GM23248 (cell line): ENCODE data around the gene NRG3. TPM values are rescaled to one million over a fixed set of nuclear protein-coding genes. Genes with fewer than 3 reads are reported as not detected.

Source experiments
- DNase-seq: peaks from one replicate; pipeline ENCODE4 v3.0.0-alpha.2; 2015
- H2AFZ ChIP-seq: fragments of 200-600 bp; sonication (generic); 2 replicates; pipeline ENCODE4 v1.6.1; 2016; ENCODE audit warnings: antibody characterized with exemption
- H3F3A ChIP-seq: fragments of 200-600 bp; sonication (generic); 2 replicates; pipeline ENCODE4 v1.6.1; 2016; ENCODE audit warnings: mild to moderate bottlenecking, antibody characterized with exemption, mixed run types; ENCODE audit not compliant: insufficient read depth
- H3K27ac ChIP-seq: fragments of 200-600 bp; sonication (generic); 2 replicates; pipeline ENCODE4 v1.5.1; 2016; ENCODE audit warnings: mild to moderate bottlenecking
- H3K27me3 ChIP-seq: fragments of 200-600 bp; sonication (generic); replicated peaks from 2 replicates; pipeline ENCODE4 v1.6.1; 2016; ENCODE audit warnings: mild to moderate bottlenecking; ENCODE audit not compliant: insufficient read depth
- H3K36me3 ChIP-seq: fragments of 200-600 bp; sonication (generic); 2 replicates; pipeline ENCODE4 v1.6.1; 2016; ENCODE audit warnings: low read depth, mild to moderate bottlenecking
- H3K4me1 ChIP-seq: fragments of 200-600 bp; sonication (generic); 2 replicates; pipeline ENCODE4 v1.6.1; 2016; ENCODE audit warnings: mild to moderate bottlenecking; ENCODE audit not compliant: insufficient read depth
- H3K4me2 ChIP-seq: fragments of 200-600 bp; sonication (generic); one replicate; pipeline ENCODE4 v1.6.1; 2016; ENCODE audit warnings: mild to moderate bottlenecking; ENCODE audit not compliant: unreplicated experiment
- H3K4me3 ChIP-seq: fragments of 200-600 bp; sonication (generic); 2 replicates; pipeline ENCODE4 v1.5.1; 2016; ENCODE audit warnings: mild to moderate bottlenecking
- H3K79me2 ChIP-seq: fragments of 200-600 bp; sonication (generic); 2 replicates; pipeline ENCODE4 v1.6.1; 2016; ENCODE audit warnings: mild to moderate bottlenecking; ENCODE audit not compliant: insufficient read depth
- H3K9ac ChIP-seq: fragments of 200-600 bp; sonication (generic); 2 replicates; pipeline ENCODE4 v1.6.1; 2016; ENCODE audit warnings: mild to moderate bottlenecking
- H3K9me2 ChIP-seq: fragments of 200-600 bp; sonication (generic); 2 replicates; pipeline ENCODE4 v1.6.1; 2016; ENCODE audit warnings: mixed run types, mild to moderate bottlenecking, moderate library complexity; ENCODE audit not compliant: insufficient read depth
- H3K9me3 ChIP-seq: fragments of 200-600 bp; sonication (generic); one replicate; pipeline ENCODE4 v1.6.1; 2017; ENCODE audit warnings: low read depth
- H4K20me1 ChIP-seq: fragments of 200-600 bp; sonication (generic); 2 replicates; pipeline ENCODE4 v1.6.0; 2016; ENCODE audit not compliant: insufficient read depth
- EZH2 ChIP-seq: fragments of 200-600 bp; sonication (generic); IDR thresholded peaks from 2 replicates; pipeline ENCODE4 v1.6.1; 2018; ENCODE audit warnings: antibody characterized with exemption, mild to moderate bottlenecking; ENCODE audit not compliant: insufficient read depth, poor library complexity, severe bottlenecking
- EZH2phosphoT487 ChIP-seq: fragments of 200-600 bp; sonication (generic); IDR thresholded peaks from 2 replicates; pipeline ENCODE4 v1.6.1; 2018; ENCODE audit warnings: antibody characterized with exemption, moderate library complexity, mild to moderate bottlenecking, low read depth; ENCODE audit not compliant: insufficient read depth
- WGBS, 2 experiments: methylation state at CpG; one replicate each; pipeline ENCODE4 v1.1.6; 2015 to 2017; ENCODE audit warnings: low lambda C conversion rate in 2 of 2, low coverage in 1 of 2; ENCODE audit errors: missing lambda C conversion rate in 2 of 2; 5-methylcytosine and 5-hydroxymethylcytosine counted together
- in situ Hi-C: fragments of 300-500 bp; cut with MboI; formaldehyde crosslinking; loops from 2 replicates; pipeline ENCODE4 v1.15.0; 2020
- polyA plus RNA-seq: library from polyadenylated mRNA; unstranded; fragments of >200 nt; fragmentation: Nextera tagmentation; extraction: Ambion mirVana; gene quantifications from 2 replicates; pipeline ENCODE4 v1.2.1, GENCODE V29; 2016
- total RNA-seq: library from RNA; depleted of rRNA; stranded (reverse); fragments of >200 nt; shearing (Covaris generic); gene quantifications from 2 replicates; pipeline ENCODE4 v1.2.3, GENCODE V29; 2014

Gene NRG3
- total and polyA plus RNA-seq, 2 experiments from 2014 or later = not detected

GRCh38 chr10:82394987-82395386 is 520.0 kb downstream of the NRG3 start:
- Histone ChIP-seq H3K4me1 (no peaks in the 10 kb centered on the region), H3K27ac (no peak overlapping the region), H3F3A (no peaks in the 10 kb centered on the region), H3K9ac (no peak overlapping the region), H3K4me2 (no peak overlapping the region), H3K27me3 (no peaks in the 10 kb centered on the region), H3K9me2 (no peaks in the 10 kb centered on the region), H3K36me3 (no peaks in the 10 kb centered on the region), H2AFZ (no peak overlapping the region), H3K9me3 (no peaks in the 10 kb centered on the region), H3K79me2 (no peaks in the 10 kb centered on the region), H4K20me1 (no peaks in the 10 kb centered on the region), H3K4me3 (no peak overlapping the region)
- in situ Hi-C loops = no loop called here
- no peak for DNase-seq
- TF ChIP-seq EZH2 (no peak), EZH2phosphoT487 (no peak)
- 47 to 53% methylated on average over 5 of the region's 5 CpGs for WGBS, 2 experiments

- H3K27ac ChIP-seq = no peak overlapping the region
- no peaks in the 10 kb centered on the region for H3F3A ChIP-seq
- in situ Hi-C loops = no loop called here
- H3K9me3 ChIP-seq = no peaks in the 10 kb centered on the region
- H3K9ac ChIP-seq = no peak overlapping the region
- H3K9me2 ChIP-seq = no peaks in the 10 kb centered on the region
- H3K36me3 ChIP-seq = no peaks in the 10 kb centered on the region
- TF ChIP-seq EZH2phosphoT487 (no peak), EZH2 (no peak)
- H3K4me1 ChIP-seq = no peaks in the 10 kb centered on the region
- no peaks in the 10 kb centered on the region for H3K27me3 ChIP-seq
- H3K4me3 ChIP-seq = no peak overlapping the region
- no peak overlapping the region for H3K4me2 ChIP-seq
- no peaks in the 10 kb centered on the region for H4K20me1 ChIP-seq
- H3K79me2 ChIP-seq = no peaks in the 10 kb centered on the region
- no peak for DNase-seq
- H2AFZ ChIP-seq = no peak overlapping the region
Measured at GRCh38 chr10:82396886-82397285, 521.9 kb downstream of the NRG3 start.

- Histone ChIP-seq H3K9me2 (no peaks in the 10 kb centered on the region), H3K4me3 (no peak overlapping the region), H4K20me1 (no peaks in the 10 kb centered on the region), H3K27ac (no peak overlapping the region), H2AFZ (no peak overlapping the region), H3K36me3 (no peaks in the 10 kb centered on the region), H3K9ac (no peak overlapping the region), H3K79me2 (no peaks in the 10 kb centered on the region), H3K4me2 (no peak overlapping the region), H3F3A (no peaks in the 10 kb centered on the region), H3K27me3 (no peaks in the 10 kb centered on the region), H3K9me3 (no peaks in the 10 kb centered on the region), H3K4me1 (no peaks in the 10 kb centered on the region)
- 0 to 6% methylated on average over 1 of the region's 1 CpG for WGBS, 2 experiments
- TF ChIP-seq EZH2 = no peak
- no peak for TF ChIP-seq EZH2phosphoT487
- no peak for DNase-seq
- in situ Hi-C loops = no loop called here
Measured at GRCh38 chr10:82397854-82398253, 522.9 kb downstream of the NRG3 start.

- WGBS, 2 experiments = 22 to 34% methylated on average over 2 of the region's 2 CpGs
Measured at GRCh38 chr10:82399850-82400249, 524.9 kb downstream of the NRG3 start.

GRCh38 chr10:82400841-82401240 is 525.8 kb downstream of the NRG3 start:
- H3K79me2 ChIP-seq = no peaks in the 10 kb centered on the region
- no peaks in the 10 kb centered on the region for H3K27me3 ChIP-seq
- no peaks in the 10 kb centered on the region for H3K9me2 ChIP-seq
- no peaks in the 10 kb centered on the region for H3F3A ChIP-seq
- H3K27ac ChIP-seq = no peak overlapping the region
- no peak for DNase-seq
- H4K20me1 ChIP-seq = no peaks in the 10 kb centered on the region
- WGBS, 2 experiments = 0% methylated on average over 1 of the region's 1 CpG
- TF ChIP-seq EZH2phosphoT487 (no peak), EZH2 (no peak)
- no peak overlapping the region for H2AFZ ChIP-seq
- no peak overlapping the region for H3K4me3 ChIP-seq
- no peak overlapping the region for H3K4me2 ChIP-seq
- no peak overlapping the region for H3K9ac ChIP-seq
- H3K36me3 ChIP-seq = no peaks in the 10 kb centered on the region
- H3K9me3 ChIP-seq = no peaks in the 10 kb centered on the region
- in situ Hi-C loops = no loop called here
- H3K4me1 ChIP-seq = no peaks in the 10 kb centered on the region

More at GRCh38 chr10:82399850-82400249, 524.9 kb downstream of the NRG3 start:
- TF ChIP-seq EZH2 = no peak
- TF ChIP-seq EZH2phosphoT487 = no peak
- no peaks in the 10 kb centered on the region for H3K79me2 ChIP-seq
- no peaks in the 10 kb centered on the region for H3K9me2 ChIP-seq
- H3K9me3 ChIP-seq = no peaks in the 10 kb centered on the region
- H3K4me2 ChIP-seq = no peak overlapping the region
- no peaks in the 10 kb centered on the region for H3F3A ChIP-seq
- no peak overlapping the region for H3K4me3 ChIP-seq
- H3K4me1 ChIP-seq = no peaks in the 10 kb centered on the region
- H3K9ac ChIP-seq = no peak overlapping the region
- no peaks in the 10 kb centered on the region for H3K36me3 ChIP-seq
- DNase-seq = no peak
- no peaks in the 10 kb centered on the region for H4K20me1 ChIP-seq
- no peaks in the 10 kb centered on the region for H3K27me3 ChIP-seq
- in situ Hi-C loops = no loop called here
- H2AFZ ChIP-seq = no peak overlapping the region
- H3K27ac ChIP-seq = no peak overlapping the region
